Keratinocyte (primary cell): Measurements from ENCODE around the gene CD27. TPM values are rescaled to one million over a fixed set of nuclear protein-coding genes. Genes with fewer than 3 reads are reported as not detected.
A peak's percentile ranks its signal among the peaks of the same experiment; 100 is the strongest.

Source experiments
- DNase-seq: peaks from one replicate; pipeline ENCODE4 v3.0.0-alpha.2; 2011; ENCODE audit warnings: low read depth, missing footprints, low spot score
- FAIRE-seq: peaks from 2 replicates; lab custom pipeline; 2011; peaks lifted over from hg19 to GRCh38; lab: Jason Lieb, UNC
- H2AFZ ChIP-seq: 2 replicates; pipeline ENCODE4 v1.6.0; 2012; ENCODE audit warnings: low read length, control low read depth, inconsistent platforms; ENCODE audit not compliant: control insufficient read depth
- H3K27ac ChIP-seq: 2 replicates; pipeline ENCODE4 v1.5.1; 2011; ENCODE audit warnings: low read length; ENCODE audit not compliant: control insufficient read depth, insufficient read depth
- H3K27me3 ChIP-seq: 3 replicates; pipeline ENCODE4 v1.6.0; 2011; ENCODE audit warnings: low read length; ENCODE audit not compliant: control insufficient read depth, insufficient read depth; ENCODE audit errors: extremely low read depth
- H3K36me3 ChIP-seq, 2 experiments: 2 replicates in 1 of 2; 3 replicates in 1 of 2; pipeline ENCODE4 v1.5.1; 2011; ENCODE audit warnings: low read length in 2 of 2, mild to moderate bottlenecking in 1 of 2; ENCODE audit not compliant: control insufficient read depth in 2 of 2, insufficient read depth in 2 of 2; ENCODE audit errors: extremely low read depth in 1 of 2
- H3K4me1 ChIP-seq: 3 replicates; pipeline ENCODE4 v1.5.1; 2011; ENCODE audit warnings: low read length; ENCODE audit not compliant: control insufficient read depth, insufficient read depth; ENCODE audit errors: extremely low read depth
- H3K4me2 ChIP-seq: 3 replicates; pipeline ENCODE4 v1.6.0; 2011; ENCODE audit warnings: low read depth, low read length; ENCODE audit not compliant: control insufficient read depth, insufficient read depth; ENCODE audit errors: extremely low read depth
- H3K4me3 ChIP-seq, 3 experiments: fragments of 200-600 bp in 1 of 3; sonication (generic) in 1 of 3; 2 replicates in 2 of 3; 3 replicates in 1 of 3; pipeline ENCODE4 v1.5.1; 2011 to 2016; ENCODE audit warnings: low read length in 3 of 3, mild to moderate bottlenecking in 3 of 3, control low read depth in 2 of 3, inconsistent platforms in 1 of 3, low read depth in 1 of 3, mixed read lengths in 1 of 3, mixed run types in 1 of 3, moderate library complexity in 1 of 3; ENCODE audit not compliant: control insufficient read depth in 2 of 3, insufficient read depth in 2 of 3; ENCODE audit errors: extremely low read depth in 1 of 3
- H3K79me2 ChIP-seq: 2 replicates; pipeline ENCODE4 v1.6.0; 2012; ENCODE audit warnings: low read length; ENCODE audit not compliant: control insufficient read depth, insufficient read depth
- H3K9ac ChIP-seq: 3 replicates; pipeline ENCODE4 v1.6.0; 2011; ENCODE audit warnings: low read length; ENCODE audit not compliant: control insufficient read depth, insufficient read depth; ENCODE audit errors: extremely low read depth
- H3K9me1 ChIP-seq: 3 replicates; pipeline ENCODE4 v1.6.0; 2011; ENCODE audit warnings: low read length; ENCODE audit not compliant: control insufficient read depth, insufficient read depth; ENCODE audit errors: extremely low read depth
- H3K9me3 ChIP-seq: 2 replicates; pipeline ENCODE4 v1.5.1; 2012; ENCODE audit warnings: low read depth, low read length; ENCODE audit not compliant: control insufficient read depth
- H4K20me1 ChIP-seq: 3 replicates; pipeline ENCODE4 v1.6.0; 2011; ENCODE audit warnings: low read length; ENCODE audit not compliant: control insufficient read depth, insufficient read depth; ENCODE audit errors: extremely low read depth
- CTCF ChIP-seq, 3 experiments: IDR thresholded peaks in 1 of 3; conservative IDR thresholded peaks in 1 of 3; optimal IDR thresholded peaks in 1 of 3; 2 replicates in 2 of 3; 3 replicates in 1 of 3; pipeline versions ENCODE3 to v1.5.1; 2011; ENCODE audit warnings: low read length in 3 of 3, mild to moderate bottlenecking in 3 of 3, moderate library complexity in 2 of 3, control low read depth in 1 of 3, inconsistent platforms in 1 of 3; ENCODE audit not compliant: insufficient read depth in 2 of 3; ENCODE audit errors: extremely low read depth in 1 of 3
- EZH2 ChIP-seq: IDR thresholded peaks from one replicate; pipeline ENCODE4 v1.6.1; 2012; ENCODE audit warnings: inconsistent platforms, mild to moderate bottlenecking, low read length, moderate library complexity
- dilution Hi-C: fragments of 300-500 bp; cut with MboI; formaldehyde crosslinking; loops from one replicate; pipeline ENCODE4 v1.7.0; 2020; ENCODE audit warnings: low sequenced_read_pairs; ENCODE audit not compliant: extremely low pct_ligation_motif_present
- polyA minus RNA-seq, 3 experiments: library from RNA; depleted of rRNA, polyadenylated mRNA; stranded (reverse); fragments of >200 nt; gene quantifications; 1 replicate in 1 of 3; 2 replicates in 1 of 3; 3 replicates in 1 of 3; pipeline ENCODE4 v1.2.3, GENCODE V29; 2011
- polyA plus RNA-seq, 5 experiments: library from polyadenylated mRNA; depleted of rRNA in 3 of 5; stranded (reverse) in 3 of 5; stranded (forward) in 1 of 5; unstranded in 1 of 5; fragments of >200 nt; gene quantifications; 1 replicate in 1 of 5; 2 replicates in 3 of 5; 3 replicates in 1 of 5; pipeline versions ENCODE4 v1.2.1 to v1.2.3, GENCODE V29; 2011 to 2012; ENCODE audit warnings: missing spikeins in 2 of 5, low read depth in 1 of 5, low replicate concordance in 1 of 5

The CD27 gene
- polyA plus RNA-seq (not detected in 3 replicates), polyA minus RNA-seq (not detected in 3 replicates)
- not detected for polyA plus RNA-seq (2011; ENCODE audit: low read depth)
- not detected in 2 replicates for polyA plus RNA-seq (2011; cell fraction: cytosol; rRNA removed)
- not detected in 2 replicates for polyA plus RNA-seq (2011; cell fraction: nucleus; rRNA removed)
- polyA plus RNA-seq (2012; ENCODE audit: low replicate concordance) = not detected in 2 replicates
- not detected for polyA minus RNA-seq (2011; cell fraction: cytosol; rRNA and poly(A)+ RNA removed)
- polyA minus RNA-seq (2011; cell fraction: nucleus; rRNA and poly(A)+ RNA removed) = not detected in 2 replicates

DNA sequence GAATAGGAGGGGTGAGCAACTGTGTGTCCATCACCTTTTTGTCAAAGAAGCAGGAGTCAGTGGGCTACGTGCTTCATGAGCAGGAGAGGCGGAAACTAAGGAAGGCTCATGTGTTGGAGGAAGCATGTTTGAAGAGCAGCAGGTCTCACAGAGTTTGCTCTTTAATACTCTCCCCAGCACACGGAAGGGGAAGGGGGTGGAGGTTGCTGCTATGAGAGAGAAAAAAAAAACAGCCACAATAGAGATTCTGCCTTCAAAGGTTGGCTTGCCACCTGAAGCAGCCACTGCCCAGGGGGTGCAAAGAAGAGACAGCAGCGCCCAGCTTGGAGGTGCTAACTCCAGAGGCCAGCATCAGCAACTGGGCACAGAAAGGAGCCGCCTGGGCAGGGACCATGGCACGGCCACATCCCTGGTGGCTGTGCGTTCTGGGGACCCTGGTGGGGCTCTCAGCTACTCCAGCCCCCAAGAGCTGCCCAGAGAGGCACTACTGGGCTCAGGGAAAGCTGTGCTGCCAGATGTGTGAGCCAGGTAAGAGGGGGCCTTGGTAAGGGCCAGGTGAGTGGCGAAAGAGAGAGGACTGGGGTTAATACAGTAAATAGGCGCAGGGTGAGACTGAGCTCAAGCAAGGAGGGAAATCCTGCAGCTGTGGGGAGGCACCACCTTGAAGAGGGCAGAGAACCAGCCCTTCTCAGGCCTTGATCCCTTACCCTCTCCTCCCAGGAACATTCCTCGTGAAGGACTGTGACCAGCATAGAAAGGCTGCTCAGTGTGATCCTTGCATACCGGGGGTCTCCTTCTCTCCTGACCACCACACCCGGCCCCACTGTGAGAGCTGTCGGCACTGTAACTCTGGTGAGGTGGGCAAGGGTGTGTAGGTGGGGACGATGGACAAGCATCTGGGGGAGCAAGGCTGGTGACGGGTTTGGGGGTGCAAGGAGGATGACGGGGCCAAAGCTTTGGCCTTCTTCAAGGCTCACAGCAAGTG, at the start of gene CD27:
CD27 (plus strand) TSS at position 252 of the 985 bp plus-strand sequence; CDS start at position 393, 141 bp downstream.
- dilution Hi-C loops = no loop called here
- Histone ChIP-seq H4K20me1 (no peaks in the 10 kb centered on the region), H3K4me2 (no peak within 1 kb of the TSS), H3K79me2 (no peaks in the 10 kb centered on the region), H2AFZ (no peak within 1 kb of the TSS), H3K9me3 (no peaks in the 10 kb centered on the region), H3K36me3 (no peaks in the 10 kb centered on the region), H3K9ac (no peak within 1 kb of the TSS), H3K27ac (no peak within 1 kb of the TSS), H3K27me3 (no peaks in the 10 kb centered on the region), H3K4me1 (no peaks in the 10 kb centered on the region), H3K9me1 (no peaks in the 10 kb centered on the region), H3K4me3 (no peak within 1 kb of the TSS)
- DNase-seq (no peak), FAIRE-seq (no peak)
- no peak for TF ChIP-seq CTCF (optimal IDR thresholded peaks at IDR 0.05 in 1 of 3, IDR thresholded peaks at IDR 0.05 in 1 of 3, conservative IDR thresholded peaks at IDR 0.05 in 1 of 3; ENCODE audit: extremely low read depth in 1 of 3, insufficient read depth in 2 of 3, low read length in 3 of 3)
- no peak for TF ChIP-seq EZH2

- dilution Hi-C loops = no loop called here
- Histone ChIP-seq H3K36me3 (peaks cover 8 to 19% of the 10 kb centered on the region in 2 experiments), H3K27me3 (no peaks in the 10 kb centered on the region), H2AFZ (no peak overlapping the region), H3K4me2 (no peak overlapping the region), H3K9me3 (no peaks in the 10 kb centered on the region), H3K9ac (no peak overlapping the region), H3K27ac (no peak overlapping the region), H4K20me1 (no peaks in the 10 kb centered on the region), H3K4me1 (no peaks in the 10 kb centered on the region), H3K9me1 (no peaks in the 10 kb centered on the region), H3K79me2 (no peaks in the 10 kb centered on the region), H3K4me3 (no peak overlapping the region)
- FAIRE-seq (peak; percentile 32), DNase-seq (no peak)
- TF ChIP-seq CTCF (optimal IDR thresholded peaks at IDR 0.05 in 1 of 3, IDR thresholded peaks at IDR 0.05 in 1 of 3, conservative IDR thresholded peaks at IDR 0.05 in 1 of 3; ENCODE audit: extremely low read depth in 1 of 3, insufficient read depth in 2 of 3, low read length in 3 of 3) (no peak), EZH2 (no peak)
Observed at GRCh38 chr12:6396031-6396430, 48.7 kb upstream of the CD27 start.
